H1 (cell line): Measurements from ENCODE around the gene TINAG. TPM values are rescaled to one million over a fixed set of nuclear protein-coding genes. Genes with fewer than 3 reads are reported as not detected.
A peak's percentile ranks its signal among the peaks of the same experiment; 100 is the strongest.

Experiments used
- CTCF ChIA-PET: fragments of 300-600 bp; sonication (Branson Sonifier 250); formaldehyde crosslinking; loops from one replicate; lab custom pipeline; 2021; ENCODE audit not compliant: partially characterized antibody; lab: Charles Lee
- POLR2A ChIA-PET: fragments of 300-600 bp; sonication (Branson Sonifier 250); formaldehyde crosslinking; loops from one replicate; lab custom pipeline; 2021; ENCODE audit warnings: inconsistent platforms; ENCODE audit not compliant: partially characterized antibody; lab: Charles Lee
- DNase-seq, 2 experiments: peaks; one replicate each; pipeline versions ENCODE4 v3.0.0 to v3.0.0-alpha.2; 2010 to 2022; ENCODE audit warnings: low spot score in 2 of 2, low read depth in 1 of 2, mixed read lengths in 1 of 2
- FAIRE-seq: peaks from 2 replicates; lab custom pipeline; 2011; peaks lifted over from hg19 to GRCh38; lab: Jason Lieb, UNC
- H2AFZ ChIP-seq: 2 replicates; pipeline ENCODE4 v1.8.1; 2012; ENCODE audit warnings: low read length, inconsistent platforms
- H2AK5ac ChIP-seq: 2 replicates; pipeline ENCODE4 v1.6.1; 2013; ENCODE audit warnings: low read depth, low read length
- H2BK120ac ChIP-seq: replicated peaks from 2 replicates; pipeline ENCODE3; 2013; ENCODE audit warnings: low read depth, low read length, inconsistent platforms
- H2BK12ac ChIP-seq: 2 replicates; pipeline ENCODE4 v1.6.1; 2013; ENCODE audit warnings: low read depth, low read length
- H2BK15ac ChIP-seq: 2 replicates; pipeline ENCODE4 v1.6.1; 2013; ENCODE audit warnings: low read length
- H2BK20ac ChIP-seq: 2 replicates; pipeline ENCODE4 v1.6.1; 2013; ENCODE audit warnings: low read length
- H2BK5ac ChIP-seq: 2 replicates; pipeline ENCODE4 v1.6.1; 2013; ENCODE audit warnings: low read depth, low read length
- H3K14ac ChIP-seq: 2 replicates; pipeline ENCODE4 v1.6.1; 2013; ENCODE audit warnings: inconsistent platforms; ENCODE audit not compliant: insufficient read length
- H3K18ac ChIP-seq: 2 replicates; pipeline ENCODE4 v1.6.1; 2013; ENCODE audit warnings: low read length; ENCODE audit errors: extremely low read depth
- H3K23ac ChIP-seq: 2 replicates; pipeline ENCODE4 v1.6.1; 2013; ENCODE audit warnings: inconsistent platforms; ENCODE audit not compliant: insufficient read length
- H3K23me2 ChIP-seq: 2 replicates; pipeline ENCODE4 v1.6.1; 2013; ENCODE audit warnings: low read depth, low read length
- H3K27ac ChIP-seq: 2 replicates; pipeline ENCODE4 v1.6.1; 2011; ENCODE audit warnings: low read depth, low read length, inconsistent platforms
- H3K27me3 ChIP-seq, 4 experiments: replicated peaks in 1 of 4; 1 replicate in 1 of 4; 2 replicates in 3 of 4; pipeline versions ENCODE4 v1.6.1 to v1.8.1; 2011 to 2013; ENCODE audit warnings: low read length in 3 of 4, mild to moderate bottlenecking in 3 of 4, inconsistent platforms in 2 of 4, mixed read lengths in 2 of 4, moderate library complexity in 1 of 4; ENCODE audit not compliant: control insufficient read depth in 3 of 4, insufficient read depth in 3 of 4; ENCODE audit errors: extremely low read depth in 1 of 4
- H3K36me3 ChIP-seq, 4 experiments: 2 replicates each; pipeline versions ENCODE4 v1.6.1 to v1.8.1; 2011 to 2013; ENCODE audit warnings: mild to moderate bottlenecking in 4 of 4, low read length in 3 of 4, moderate library complexity in 2 of 4, control low read depth in 1 of 4, inconsistent platforms in 1 of 4; ENCODE audit not compliant: insufficient read depth in 4 of 4, control insufficient read depth in 2 of 4
- H3K4ac ChIP-seq: replicated peaks from 2 replicates; pipeline ENCODE3; 2013; ENCODE audit warnings: low read length, low read depth, mixed read lengths, inconsistent platforms; ENCODE audit not compliant: insufficient read length
- H3K4me1 ChIP-seq, 4 experiments: replicated peaks in 1 of 4; 1 replicate in 1 of 4; 2 replicates in 3 of 4; pipeline versions ENCODE4 v1.6.1 to v1.8.1; 2011 to 2013; ENCODE audit warnings: low read length in 3 of 4, inconsistent platforms in 2 of 4, mixed read lengths in 1 of 4; ENCODE audit not compliant: insufficient read depth in 4 of 4, control insufficient read depth in 3 of 4
- H3K4me2 ChIP-seq, 2 experiments: 2 replicates each; pipeline versions ENCODE4 v1.6.1 to v1.8.1; 2011 to 2013; ENCODE audit warnings: low read depth in 2 of 2, low read length in 2 of 2, control low read depth in 1 of 2, inconsistent platforms in 1 of 2, mild to moderate bottlenecking in 1 of 2; ENCODE audit not compliant: insufficient read depth in 1 of 2
- H3K4me3 ChIP-seq, 4 experiments: fragments of 200-600, 300-600 bp in 1 of 4; sonication (generic), shearing (Covaris generic), sonication (Bioruptor Twin) in 1 of 4; 2 replicates each; pipeline versions ENCODE4 v1.5.1 to v1.8.1; 2011 to 2016; ENCODE audit warnings: low read length in 4 of 4, low read depth in 3 of 4, control low read depth in 2 of 4, inconsistent platforms in 2 of 4, mild to moderate bottlenecking in 2 of 4, mixed read lengths in 1 of 4, moderate library complexity in 1 of 4; ENCODE audit not compliant: insufficient read depth in 2 of 4; ENCODE audit errors: extremely low read depth in 1 of 4
- H3K56ac ChIP-seq: replicated peaks from 2 replicates; pipeline ENCODE3; 2013; ENCODE audit warnings: low read depth, mild to moderate bottlenecking, mixed read lengths, low read length, inconsistent platforms; ENCODE audit not compliant: insufficient read length
- H3K79me1 ChIP-seq: 2 replicates; pipeline ENCODE4 v1.6.1; 2013; ENCODE audit warnings: low read depth, low read length, control low read depth
- H3K79me2 ChIP-seq, 2 experiments: 2 replicates each; pipeline versions ENCODE4 v1.6.1 to v1.8.1; 2012 to 2013; ENCODE audit warnings: low read length in 2 of 2, mild to moderate bottlenecking in 2 of 2, inconsistent platforms in 1 of 2; ENCODE audit not compliant: insufficient read depth in 2 of 2, control insufficient read depth in 1 of 2
- H3K9ac ChIP-seq, 4 experiments: replicated peaks in 1 of 4; 1 replicate in 1 of 4; 2 replicates in 3 of 4; pipeline versions ENCODE4 v1.6.1 to v1.8.1; 2011 to 2013; ENCODE audit warnings: low read depth in 3 of 4, low read length in 3 of 4, control low read depth in 2 of 4, mild to moderate bottlenecking in 2 of 4, moderate library complexity in 2 of 4, inconsistent platforms in 1 of 4; ENCODE audit errors: extremely low read depth in 1 of 4
- H3K9me3 ChIP-seq, 2 experiments: 2 replicates each; pipeline versions ENCODE4 v1.6.1 to v1.8.1; 2012 to 2013; ENCODE audit warnings: mild to moderate bottlenecking in 2 of 2, moderate library complexity in 2 of 2, control low read depth in 1 of 2, inconsistent platforms in 1 of 2, low read depth in 1 of 2, low read length in 1 of 2, mixed read lengths in 1 of 2; ENCODE audit not compliant: insufficient read depth in 2 of 2
- H4K20me1 ChIP-seq, 2 experiments: replicated peaks in 1 of 2; 2 replicates each; pipeline versions ENCODE3 to v1.8.1; 2011 to 2013; ENCODE audit warnings: inconsistent platforms in 2 of 2, low read length in 2 of 2, mild to moderate bottlenecking in 1 of 2; ENCODE audit not compliant: insufficient read depth in 2 of 2, control insufficient read depth in 1 of 2
- H4K5ac ChIP-seq: 2 replicates; pipeline ENCODE4 v1.6.1; 2013; ENCODE audit warnings: low read length, low read depth, mixed read lengths, inconsistent platforms; ENCODE audit not compliant: insufficient read length
- H4K8ac ChIP-seq: 2 replicates; pipeline ENCODE4 v1.8.0; 2013; ENCODE audit warnings: mild to moderate bottlenecking, moderate library complexity, low read length, inconsistent platforms; ENCODE audit not compliant: insufficient read depth; ENCODE audit errors: extremely low read depth
- H4K91ac ChIP-seq: replicated peaks from 2 replicates; pipeline ENCODE3; 2013; ENCODE audit warnings: low read length, mixed read lengths, inconsistent platforms; ENCODE audit not compliant: insufficient read length
- CHD2 ChIP-seq: IDR thresholded peaks from 2 replicates; pipeline ENCODE4 v1.6.1; 2012; ENCODE audit warnings: low read length, improper control_type of control experiment
- CTCF ChIP-seq, 3 experiments: IDR thresholded peaks; 1 replicate in 2 of 3; 2 replicates in 1 of 3; pipeline versions ENCODE4 v1.5.1 to v1.6.1; 2011; ENCODE audit warnings: low read length in 3 of 3, mild to moderate bottlenecking in 3 of 3, inconsistent platforms in 2 of 3, low read depth in 1 of 3, moderate library complexity in 1 of 3; ENCODE audit not compliant: insufficient read depth in 1 of 3; ENCODE audit errors: control extremely low read depth in 1 of 3
- RAD21 ChIP-seq, 2 experiments: IDR thresholded peaks in 1 of 2; conservative IDR thresholded peaks in 1 of 2; 2 replicates each; pipeline ENCODE4 v1.6.1; 2011; ENCODE audit warnings: low read depth in 2 of 2, low read length in 2 of 2, improper control_type of control experiment in 1 of 2, inconsistent platforms in 1 of 2, mild to moderate bottlenecking in 1 of 2, moderate library complexity in 1 of 2
- SP1 ChIP-seq: IDR thresholded peaks from 2 replicates; pipeline ENCODE4 v1.6.1; 2011; ENCODE audit warnings: low read depth, low read length
- WGBS, 2 experiments: shearing (Covaris generic) in 1 of 2; methylation state at CpG; one replicate each; pipeline versions ENCODE4 v1.1.6 to v1.1.7; 2013 to 2015; ENCODE audit warnings: low lambda C conversion rate in 2 of 2, mixed read lengths in 2 of 2, inconsistent platforms in 1 of 2, low coverage in 1 of 2, missing lambda C conversion rate in 1 of 2; ENCODE audit not compliant: insufficient replicate concordance in 2 of 2, insufficient coverage in 1 of 2, insufficient read length in 1 of 2; ENCODE audit errors: extremely low coverage in 1 of 2, missing lambda C conversion rate in 1 of 2; 5-methylcytosine and 5-hydroxymethylcytosine counted together
- polyA plus RNA-seq, 7 experiments: library from polyadenylated mRNA; depleted of rRNA in 3 of 7; stranded (reverse) in 5 of 7; unstranded in 2 of 7; fragments of >200 nt in 5 of 7; fragments of 200-250 nt in 2 of 7; gene quantifications; 1 replicate in 5 of 7; 2 replicates in 1 of 7; 4 replicates in 1 of 7; pipeline versions ENCODE4 v1.2.1 to v1.2.3, GENCODE V29; 2011 to 2013; ENCODE audit warnings: missing spikeins in 2 of 7, mixed read lengths in 2 of 7
- total RNA-seq: library from RNA; stranded (reverse); fragmentation: NEBNext Ultra II Directional; extraction: Animal tissue kit (Norgen Biotek cat#: 25700); gene quantifications from 2 replicates; pipeline ENCODE4 v1.2.1, GENCODE V29; 2021

Gene TINAG
- total and polyA plus RNA-seq, 2 of the 8 experiments (the other 6 are each of a cell fraction or from before 2014, with no cell fraction given): not detected

GRCh38 chr6:54266400-54266923, 41.8 kb upstream of the TINAG start:
- H3K27me3 ChIP-seq: no peaks in the 10 kb centered on the region
- H2BK20ac ChIP-seq: no peak overlapping the region
- no peak overlapping the region for H3K4me3 ChIP-seq
- no peak overlapping the region for H3K4me2 ChIP-seq
- no peaks in the 10 kb centered on the region for H3K23me2 ChIP-seq
- H3K27ac ChIP-seq: no peak overlapping the region
- H3K14ac ChIP-seq: no peak overlapping the region
- peak overlapping the region; percentile 75; the same call in 1 of the 2 replicates for H2AFZ ChIP-seq
- no peak overlapping the region for H3K18ac ChIP-seq
- H4K91ac ChIP-seq: no peak overlapping the region
- no peak overlapping the region for H3K4ac ChIP-seq
- H4K5ac ChIP-seq: no peak overlapping the region
- no peaks in the 10 kb centered on the region for H3K9me3 ChIP-seq
- no peak overlapping the region for H2BK120ac ChIP-seq
- H3K79me2 ChIP-seq: no peaks in the 10 kb centered on the region
- ChIA-PET CTCF (interaction anchor here (0.7 to 6.6 kb wide), 24 partner anchors 8 to 725 kb away, joined by 3 to 100 read pairs (median 4); no protein-coding TSS in a partner anchor), POLR2A (no interaction called here)
- no peak overlapping the region for H2AK5ac ChIP-seq
- peaks cover 0 to 9% (median 0%) of the 10 kb centered on the region in 4 experiments; a peak in 2 of 7 replicates for H3K4me1 ChIP-seq
- no peak for FAIRE-seq
- no peak for DNase-seq
- 83% methylated on average over 5 of the region's 5 CpGs; no CpG with 5 or more reads in 1 of the 2 experiments for WGBS, 2 experiments
- no peak overlapping the region for H2BK5ac ChIP-seq
- H3K36me3 ChIP-seq: no peaks in the 10 kb centered on the region
- no peak overlapping the region for H4K8ac ChIP-seq
- H4K20me1 ChIP-seq: no peaks in the 10 kb centered on the region
- TF ChIP-seq SP1 (no peak), CHD2 (no peak), RAD21 (IDR thresholded peaks at IDR 0.05 in 1 of 2, conservative IDR thresholded peaks at IDR 0.05 in 1 of 2; ENCODE audit: low read depth in 2 of 2, low read length in 2 of 2) (peak; percentile 55 to 69), CTCF (IDR thresholded peaks at IDR 0.05; ENCODE audit: control extremely low read depth in 1 of 3, insufficient read depth in 1 of 3, low read depth in 1 of 3, low read length in 3 of 3) (peak; percentile 52 to 63 (median 56))
- no peak overlapping the region for H3K56ac ChIP-seq
- no peaks in the 10 kb centered on the region for H3K79me1 ChIP-seq
- no peak overlapping the region for H3K23ac ChIP-seq
- H3K9ac ChIP-seq: no peak overlapping the region
- no peak overlapping the region for H2BK12ac ChIP-seq
- H2BK15ac ChIP-seq: no peak overlapping the region
